KMS-11 (cell line): Measurements from ENCODE around the gene JAG1.

Experiments used
- H2AFZ ChIP-seq: fragments of 200-600 bp; sonication (generic); 2 replicates; pipeline ENCODE4 v1.6.1; 2016; ENCODE audit warnings: antibody characterized with exemption, mixed run types, low read depth
- H3K27ac ChIP-seq: fragments of 200-600 bp; sonication (generic); 2 replicates; pipeline ENCODE4 v1.6.1; 2016; ENCODE audit warnings: mild to moderate bottlenecking, mixed run types
- H3K27me3 ChIP-seq: fragments of 200-600 bp; sonication (generic); 2 replicates; pipeline ENCODE4 v1.6.1; 2017; ENCODE audit warnings: mild to moderate bottlenecking, low read depth, mixed run types, moderate library complexity; ENCODE audit not compliant: insufficient read depth
- H3K36me3 ChIP-seq: fragments of 200-600 bp; sonication (generic); 2 replicates; pipeline ENCODE4 v1.6.1; 2017; ENCODE audit warnings: mild to moderate bottlenecking, mixed run types; ENCODE audit not compliant: insufficient read depth
- H3K4me1 ChIP-seq: fragments of 200-600 bp; sonication (generic); 2 replicates; pipeline ENCODE4 v1.6.1; 2016; ENCODE audit warnings: mild to moderate bottlenecking, low read depth, mixed run types; ENCODE audit not compliant: poor library complexity, severe bottlenecking
- H3K4me2 ChIP-seq: fragments of 200-600 bp; sonication (generic); 2 replicates; pipeline ENCODE4 v1.7.0; 2016; ENCODE audit warnings: mild to moderate bottlenecking, mixed run types
- H3K4me3 ChIP-seq: fragments of 200-600 bp; sonication (generic); IDR thresholded peaks from 2 replicates; pipeline ENCODE4 v1.6.1; 2017; ENCODE audit warnings: low read depth, low read length, mixed read lengths; ENCODE audit not compliant: insufficient read depth
- H3K79me2 ChIP-seq: fragments of 200-600 bp; sonication (generic); 2 replicates; pipeline ENCODE4 v1.6.1; 2016; ENCODE audit warnings: low read depth, mixed run types; ENCODE audit not compliant: insufficient read depth
- H3K9ac ChIP-seq: fragments of 200-600 bp; sonication (generic); 2 replicates; pipeline ENCODE4 v1.6.1; 2016; ENCODE audit warnings: mild to moderate bottlenecking, mixed run types
- H4K20me1 ChIP-seq: fragments of 200-600 bp; sonication (generic); 2 replicates; pipeline ENCODE4 v1.6.1; 2016; ENCODE audit warnings: mild to moderate bottlenecking, mixed run types; ENCODE audit not compliant: insufficient read depth
- TF ChIP-seq, protein P1 (sequence below): fragments of 200-600 bp; sonication (generic); conservative IDR thresholded peaks from 2 replicates; pipeline ENCODE4 v1.6.1; 2017; ENCODE audit warnings: low read depth, mild to moderate bottlenecking, antibody characterized with exemption, low read length, moderate library complexity, mixed read lengths

Gene JAG1

DNA sequence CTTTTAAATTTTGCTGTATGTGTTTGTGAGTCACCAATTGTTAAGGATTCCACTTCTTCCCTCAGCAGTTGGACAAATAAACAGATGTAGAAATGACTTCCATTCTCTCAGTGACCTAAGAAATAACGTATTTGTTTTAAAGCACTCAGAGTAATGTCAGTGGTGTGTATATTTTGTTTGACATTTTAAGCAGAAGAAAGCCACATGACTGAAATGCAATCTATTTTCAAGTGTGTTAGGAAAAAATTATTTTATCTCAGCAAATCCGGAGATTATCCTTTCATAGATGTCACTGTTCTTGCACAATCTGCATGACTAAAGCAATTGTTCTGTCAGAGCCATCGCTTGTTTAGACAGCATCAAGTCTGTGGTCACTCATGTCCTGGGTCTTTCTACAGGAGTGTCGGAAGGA is 77.1 kb downstream of the JAG1 start:
- no peak overlapping the region for H3K27ac ChIP-seq

GRCh38 chr20:10595985-10596384 is 77.8 kb downstream of the JAG1 start:
- no peaks in the 10 kb centered on the region for H4K20me1 ChIP-seq
- no peak overlapping the region for H3K4me2 ChIP-seq
- no peak overlapping the region for H3K27ac ChIP-seq
- TF ChIP-seq, protein P1, sequence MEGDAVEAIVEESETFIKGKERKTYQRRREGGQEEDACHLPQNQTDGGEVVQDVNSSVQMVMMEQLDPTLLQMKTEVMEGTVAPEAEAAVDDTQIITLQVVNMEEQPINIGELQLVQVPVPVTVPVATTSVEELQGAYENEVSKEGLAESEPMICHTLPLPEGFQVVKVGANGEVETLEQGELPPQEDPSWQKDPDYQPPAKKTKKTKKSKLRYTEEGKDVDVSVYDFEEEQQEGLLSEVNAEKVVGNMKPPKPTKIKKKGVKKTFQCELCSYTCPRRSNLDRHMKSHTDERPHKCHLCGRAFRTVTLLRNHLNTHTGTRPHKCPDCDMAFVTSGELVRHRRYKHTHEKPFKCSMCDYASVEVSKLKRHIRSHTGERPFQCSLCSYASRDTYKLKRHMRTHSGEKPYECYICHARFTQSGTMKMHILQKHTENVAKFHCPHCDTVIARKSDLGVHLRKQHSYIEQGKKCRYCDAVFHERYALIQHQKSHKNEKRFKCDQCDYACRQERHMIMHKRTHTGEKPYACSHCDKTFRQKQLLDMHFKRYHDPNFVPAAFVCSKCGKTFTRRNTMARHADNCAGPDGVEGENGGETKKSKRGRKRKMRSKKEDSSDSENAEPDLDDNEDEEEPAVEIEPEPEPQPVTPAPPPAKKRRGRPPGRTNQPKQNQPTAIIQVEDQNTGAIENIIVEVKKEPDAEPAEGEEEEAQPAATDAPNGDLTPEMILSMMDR: no peak
- no peak overlapping the region for H3K4me3 ChIP-seq
- H3K4me1 ChIP-seq: no peaks in the 10 kb centered on the region
- H2AFZ ChIP-seq: no peak overlapping the region
- no peaks in the 10 kb centered on the region for H3K36me3 ChIP-seq
- H3K27me3 ChIP-seq: no peaks in the 10 kb centered on the region
- H3K79me2 ChIP-seq: no peaks in the 10 kb centered on the region
- H3K9ac ChIP-seq: no peak overlapping the region

More for the DNA sequence above, 77.1 kb downstream of the JAG1 start:
- Histone ChIP-seq H3K27me3 (no peaks in the 10 kb centered on the region), H3K36me3 (no peaks in the 10 kb centered on the region), H3K4me1 (no peaks in the 10 kb centered on the region), H3K4me2 (no peak overlapping the region), H4K20me1 (no peaks in the 10 kb centered on the region), H3K4me3 (no peak overlapping the region), H3K9ac (no peak overlapping the region), H2AFZ (no peak overlapping the region), H3K79me2 (no peaks in the 10 kb centered on the region)
- TF ChIP-seq, protein P1: no peak

- no peak overlapping the region for H3K27ac ChIP-seq
- no peaks in the 10 kb centered on the region for H3K36me3 ChIP-seq
- no peak overlapping the region for H3K4me2 ChIP-seq
- H3K9ac ChIP-seq: no peak overlapping the region
- no peaks in the 10 kb centered on the region for H3K27me3 ChIP-seq
- no peaks in the 10 kb centered on the region for H4K20me1 ChIP-seq
- H3K4me1 ChIP-seq: no peaks in the 10 kb centered on the region
- H2AFZ ChIP-seq: no peak overlapping the region
- TF ChIP-seq, protein P1: no peak
- H3K79me2 ChIP-seq: no peaks in the 10 kb centered on the region
- H3K4me3 ChIP-seq: no peak overlapping the region
Observed at GRCh38 chr20:10595266-10595665, 78.5 kb downstream of the JAG1 start.

DNA sequence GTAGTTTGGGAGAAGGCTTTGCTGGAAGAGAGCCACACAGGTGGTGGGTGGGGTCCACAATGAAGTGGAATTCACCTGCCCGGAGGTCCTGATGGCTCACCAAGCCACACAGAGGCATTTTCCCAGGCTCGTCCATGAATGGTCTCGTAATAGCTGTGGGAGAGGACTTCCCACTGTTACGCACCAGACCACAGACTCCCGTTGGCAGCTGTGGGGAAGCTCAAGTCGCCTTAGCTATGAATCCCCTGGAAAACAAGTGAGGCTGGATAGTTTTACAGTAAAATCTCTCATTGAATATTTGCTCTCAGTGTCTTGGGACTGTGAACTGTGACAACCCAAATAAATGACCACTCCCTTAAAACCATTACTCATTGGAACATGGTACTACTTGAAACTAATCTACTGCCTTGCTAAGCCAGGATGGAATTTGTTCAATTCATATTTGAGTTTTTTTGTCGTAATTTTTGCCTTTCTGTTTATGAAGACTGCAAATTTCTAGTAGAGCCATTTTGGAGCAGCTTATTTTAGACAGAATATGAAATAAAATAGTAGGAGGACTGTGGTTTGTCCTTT is 79.4 kb downstream of the JAG1 start:
- H3K27ac ChIP-seq: no peak overlapping the region
- H3K4me3 ChIP-seq: no peak overlapping the region
- no peaks in the 10 kb centered on the region for H4K20me1 ChIP-seq
- TF ChIP-seq, protein P1: no peak
- H3K4me1 ChIP-seq: no peaks in the 10 kb centered on the region
- no peak overlapping the region for H2AFZ ChIP-seq
- H3K36me3 ChIP-seq: no peaks in the 10 kb centered on the region
- H3K9ac ChIP-seq: no peak overlapping the region
- no peaks in the 10 kb centered on the region for H3K27me3 ChIP-seq
- no peaks in the 10 kb centered on the region for H3K79me2 ChIP-seq
- no peak overlapping the region for H3K4me2 ChIP-seq
